HAP-1 (cell line): ENCODE results near the gene FARSB.
"Not testable (repeated sequence)": the region's sequence is repeated elsewhere in the genome, so short reads cannot be mapped to it uniquely, and the experiment has no call there.

Source experiments
- DNase-seq, 2 experiments: peaks; one replicate each; pipeline ENCODE4 v3.0.0-alpha.2; 2016 to 2020; ENCODE audit warnings: low spot score in 2 of 2
- H3K27me3 ChIP-seq: fragments of 250-450 bp; sonication (Bioruptor Pico); 2 replicates; pipeline ENCODE4 v1.5.1; 2020; ENCODE audit warnings: low read depth, mild to moderate bottlenecking, moderate library complexity
- H3K36me3 ChIP-seq: fragments of 250-450 bp; sonication (Bioruptor Pico); replicated peaks from 2 replicates; pipeline ENCODE4 v1.5.1; 2020; ENCODE audit warnings: mild to moderate bottlenecking
- H3K4me1 ChIP-seq: fragments of 250-450 bp; sonication (Bioruptor Pico); 2 replicates; pipeline ENCODE4 v1.5.1; 2020; ENCODE audit warnings: mild to moderate bottlenecking
- H3K4me3 ChIP-seq: fragments of 250-450 bp; sonication (Bioruptor Pico); 2 replicates; pipeline ENCODE4 v1.5.1; 2020; ENCODE audit warnings: mild to moderate bottlenecking, moderate library complexity
- H3K9me3 ChIP-seq: fragments of 250-450 bp; sonication (Bioruptor Pico); 2 replicates; pipeline ENCODE4 v1.5.1; 2020; ENCODE audit warnings: mild to moderate bottlenecking, moderate library complexity
- in situ Hi-C: fragments of 300-500 bp; cut with MboI; formaldehyde crosslinking; loops from 3 replicates; pipeline ENCODE4 v1.14.3; 2020; ENCODE audit warnings: low sequenced_read_pairs, inconsistent platforms, mixed read lengths

The FARSB gene

DNA sequence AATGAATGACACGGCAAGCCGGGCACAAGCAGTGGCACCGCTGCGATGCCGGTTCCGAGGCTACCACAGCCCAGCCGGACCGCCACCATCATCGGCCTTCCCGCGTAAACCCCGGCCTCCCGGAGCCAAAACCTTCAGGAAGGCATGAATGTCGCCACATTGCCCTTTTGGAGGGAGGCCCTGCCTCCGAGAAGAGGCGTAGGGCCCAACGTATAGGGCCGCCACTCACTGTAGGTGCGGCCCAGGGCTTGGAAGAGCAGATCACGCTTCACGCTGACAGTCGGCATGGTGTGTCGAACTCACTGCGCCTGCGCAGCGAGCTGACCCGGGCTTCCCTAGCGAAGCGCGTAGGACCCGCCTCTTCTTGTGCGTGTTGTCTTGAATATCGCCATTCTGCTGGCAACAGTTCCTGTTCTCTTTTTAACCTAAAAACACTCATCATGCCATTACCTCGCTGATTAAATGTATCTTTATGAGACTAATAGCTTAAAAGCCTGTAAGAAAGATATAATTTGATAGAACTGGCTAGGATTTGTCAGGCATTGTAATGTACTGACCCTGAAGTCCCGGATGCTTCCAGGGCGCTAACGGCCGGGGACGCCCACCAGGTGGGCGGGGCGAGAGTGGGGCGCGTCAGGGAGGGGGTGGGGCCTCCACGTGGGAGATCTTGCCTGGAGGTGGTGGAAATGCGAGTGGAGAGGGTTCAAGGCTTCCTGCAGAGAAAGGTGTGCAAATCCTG lies at the start of gene FARSB:
Gene FARSB, minus strand, starts transcription at position 306 of the 739 bp plus-strand sequence. Its CDS starts 19 bp downstream, at position 287.
- H3K4me3 ChIP-seq = peak within 1 kb of the TSS; percentile 91
- in situ Hi-C loops = no loop called here
- peaks cover 3% of the 10 kb centered on the region; the same call in 1 of the 2 replicates for H3K36me3 ChIP-seq
- peaks cover 16% of the 10 kb centered on the region for H3K4me1 ChIP-seq
- no peaks in the 10 kb centered on the region; the same call in 1 of the 2 replicates for H3K9me3 ChIP-seq
- H3K27me3 ChIP-seq = no peaks in the 10 kb centered on the region
- DNase-seq = peak; percentile 91 to 95

DNA sequence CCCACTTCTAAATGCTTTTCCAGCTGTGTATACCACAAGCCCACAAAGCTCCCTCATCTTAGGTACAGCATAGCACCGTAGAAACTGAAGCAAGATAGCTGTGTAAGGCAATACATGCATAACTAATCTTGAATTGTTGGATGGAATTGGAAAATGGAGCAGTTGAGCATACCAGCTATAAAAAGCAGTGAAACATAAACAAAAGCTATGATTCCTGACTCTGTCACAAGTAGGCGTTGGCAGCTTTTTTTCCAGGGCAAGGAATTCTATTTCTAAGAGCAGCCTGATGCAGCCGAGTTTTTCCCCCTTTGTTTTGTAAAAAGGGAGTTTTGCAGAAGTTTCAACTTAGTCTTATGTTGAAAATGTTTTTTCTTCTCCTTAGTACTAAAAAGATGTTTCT lies 48.0 kb upstream of the FARSB start:
- H3K4me1 ChIP-seq = peaks cover 15% of the 10 kb centered on the region
- peaks cover 9% of the 10 kb centered on the region; the same call in 1 of the 2 replicates for H3K27me3 ChIP-seq
- H3K4me3 ChIP-seq = no peak overlapping the region
- H3K36me3 ChIP-seq = no peaks in the 10 kb centered on the region
- peak in 1 of 2 experiments; percentile 17 for DNase-seq
- H3K9me3 ChIP-seq = no peaks in the 10 kb centered on the region
- in situ Hi-C loops = no loop called here

DNA sequence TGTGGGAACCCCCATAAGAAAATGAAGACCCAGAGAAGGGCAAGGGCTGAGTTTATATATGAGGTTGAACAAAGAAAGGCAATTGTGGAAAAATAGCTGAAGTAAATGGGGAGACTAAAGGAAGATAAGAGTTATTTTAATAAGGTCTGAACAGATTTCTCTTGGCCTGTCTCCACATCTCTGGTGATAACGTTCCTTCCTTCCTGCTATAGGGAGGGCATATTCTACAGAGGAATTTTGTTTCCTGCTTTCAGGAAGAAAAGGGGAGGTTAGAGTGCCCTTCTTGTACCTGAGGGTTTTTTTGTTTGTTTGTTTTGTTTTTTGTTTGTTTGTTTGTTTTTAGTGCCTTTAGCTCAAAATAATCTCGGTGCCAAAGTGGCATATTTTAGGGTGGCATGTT lies 47.2 kb upstream of the FARSB start:
- no peak overlapping the region for H3K4me3 ChIP-seq

DNA sequence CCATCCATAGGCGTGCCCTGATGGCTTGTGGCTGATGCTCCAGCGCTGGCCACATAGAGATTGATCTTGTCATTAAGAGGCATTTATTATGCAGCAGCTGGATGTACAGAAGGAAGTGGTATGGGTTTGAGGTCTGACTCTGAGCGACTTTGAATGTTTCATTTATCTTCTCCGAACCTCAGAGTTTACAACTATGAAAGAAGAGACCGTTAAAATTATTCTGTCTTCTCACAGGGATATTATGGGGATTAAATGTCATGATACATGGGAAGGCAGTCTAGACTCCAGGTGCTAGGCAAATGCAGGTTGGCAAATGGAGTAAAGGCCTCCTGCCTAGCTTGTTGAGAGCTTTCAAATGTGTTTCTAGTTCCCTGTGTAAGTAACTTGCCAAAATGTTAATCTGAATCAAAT lies 45.8 kb upstream of the FARSB start:
- no peak for DNase-seq
- H3K9me3 ChIP-seq = no peaks in the 10 kb centered on the region
- H3K4me3 ChIP-seq = no peak overlapping the region
- H3K36me3 ChIP-seq = no peaks in the 10 kb centered on the region
- H3K4me1 ChIP-seq = peaks cover 8% of the 10 kb centered on the region
- peaks cover 5% of the 10 kb centered on the region; the same call in 1 of the 2 replicates for H3K27me3 ChIP-seq
- in situ Hi-C loops = no loop called here

More for the DNA sequence above, 47.2 kb upstream of the FARSB start:
- no peak for DNase-seq
- Histone ChIP-seq H3K9me3 (no peaks in the 10 kb centered on the region), H3K27me3 (peaks cover 9% of the 10 kb centered on the region; the same call in 1 of the 2 replicates), H3K36me3 (no peaks in the 10 kb centered on the region), H3K4me1 (peaks cover 10% of the 10 kb centered on the region)
- in situ Hi-C loops = no loop called here

DNA sequence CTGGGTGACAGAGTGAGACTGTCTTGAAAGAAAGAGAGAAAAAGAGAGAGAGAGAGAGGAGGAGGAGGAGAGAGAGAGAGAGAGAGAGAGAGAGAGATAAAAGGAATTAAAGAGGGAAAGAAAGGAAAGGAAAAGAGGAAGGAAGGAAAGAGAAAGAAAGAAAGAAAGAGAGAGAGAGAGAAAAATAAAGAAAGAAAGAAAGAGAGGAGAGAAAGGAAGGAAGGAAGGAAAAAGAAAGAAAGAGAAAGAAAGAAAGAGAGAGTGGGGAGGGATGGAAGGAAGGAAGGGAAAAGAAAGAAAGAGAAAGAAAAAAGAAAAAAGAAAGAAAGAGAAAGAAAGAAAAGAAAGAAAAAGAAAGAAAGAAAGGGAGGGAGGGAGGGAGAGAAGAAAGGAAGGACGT lies 45.3 kb upstream of the FARSB start:
- Histone ChIP-seq H3K9me3 (no peaks in the 10 kb centered on the region), H3K27me3 (peaks cover 5% of the 10 kb centered on the region; the same call in 1 of the 2 replicates), H3K4me1 (peaks cover 4% of the 10 kb centered on the region), H3K36me3 (no peaks in the 10 kb centered on the region), H3K4me3 (no peak overlapping the region)
- in situ Hi-C loops = no loop called here
- no peak for DNase-seq

DNA sequence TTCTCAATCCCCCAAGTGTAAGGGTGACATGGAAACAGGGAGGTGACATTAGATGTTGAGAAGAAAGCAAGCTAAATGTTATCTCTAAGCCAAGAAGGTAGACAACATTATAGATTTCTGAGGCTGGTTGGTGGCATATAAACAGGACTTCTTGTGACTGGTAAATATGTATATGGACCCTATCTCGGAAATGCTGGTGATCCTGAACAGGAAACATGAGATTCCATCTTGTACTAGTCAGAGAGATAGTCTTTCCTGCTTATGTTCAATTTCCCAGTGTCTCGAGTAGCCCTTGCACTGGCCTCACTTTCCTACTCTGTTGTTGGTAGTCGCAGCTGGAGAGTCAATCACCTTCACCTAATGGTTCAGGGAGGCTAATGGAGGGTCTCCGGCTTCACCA lies 42.4 kb upstream of the FARSB start:
- no peaks in the 10 kb centered on the region for H3K36me3 ChIP-seq
- H3K4me3 ChIP-seq = no peak overlapping the region
- 0 out of 2 replicates have a peak, but pooled peaks cover 2% of the 10 kb centered on the region for H3K9me3 ChIP-seq
- no peaks in the 10 kb centered on the region for H3K4me1 ChIP-seq
- no peak for DNase-seq
- H3K27me3 ChIP-seq = peaks cover 5% of the 10 kb centered on the region
- in situ Hi-C loops = no loop called here

DNA sequence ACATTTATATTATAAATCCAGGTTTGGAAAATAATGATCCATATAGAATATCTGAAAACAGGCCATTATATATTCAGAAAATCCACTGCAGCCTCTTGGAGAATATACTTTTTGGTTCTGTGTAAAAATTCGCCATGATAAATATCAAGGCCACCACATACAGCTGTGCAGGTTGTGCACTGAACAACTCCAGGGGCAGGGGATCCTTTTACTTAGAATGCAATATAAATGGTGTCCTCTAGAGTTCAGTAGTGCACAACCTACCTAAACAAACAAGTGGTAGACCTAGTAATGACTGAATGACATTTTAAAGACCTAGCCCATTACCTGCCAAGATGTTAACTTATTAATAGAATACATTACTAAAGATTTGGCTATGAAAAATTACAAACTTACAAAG lies 37.9 kb upstream of the FARSB start:
- H3K4me1 ChIP-seq = no peaks in the 10 kb centered on the region
- DNase-seq = peak in 1 of 2 experiments; percentile 38
- H3K9me3 ChIP-seq = 0 out of 2 replicates have a peak, but pooled peaks cover 2% of the 10 kb centered on the region
- H3K27me3 ChIP-seq = no peaks in the 10 kb centered on the region; the same call in 1 of the 2 replicates
- in situ Hi-C loops = loop anchor here (5.0 kb wide), 1 partner anchor 208 kb away; no protein-coding TSS in a partner anchor
- H3K4me3 ChIP-seq = no peak overlapping the region
- no peaks in the 10 kb centered on the region for H3K36me3 ChIP-seq

DNA sequence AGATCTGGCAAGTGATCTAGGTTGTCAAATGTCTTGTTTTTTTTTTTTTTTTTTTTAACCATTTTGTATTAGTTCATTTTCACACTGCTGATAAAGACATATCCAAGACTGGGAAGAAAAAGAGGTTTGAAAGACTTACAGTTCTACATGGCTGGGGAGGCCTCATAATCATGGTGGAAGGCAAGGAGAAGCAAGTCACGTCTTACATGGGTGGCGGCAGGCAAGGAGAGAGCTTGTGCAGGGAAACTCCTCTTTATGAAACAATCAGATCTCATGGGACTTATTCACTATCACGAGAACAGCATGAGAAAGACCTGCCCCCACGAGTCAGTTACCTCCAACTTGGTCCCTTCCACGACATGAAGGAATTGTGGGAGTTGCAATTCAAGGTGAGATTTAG lies 37.5 kb upstream of the FARSB start:
- not testable (repeated sequence) for H3K36me3 ChIP-seq, H3K4me1 ChIP-seq, H3K4me3 ChIP-seq, DNase-seq, H3K9me3 ChIP-seq, H3K27me3 ChIP-seq
- in situ Hi-C loops = loop anchor here (5.0 kb wide), 1 partner anchor 209 kb away; no protein-coding TSS in a partner anchor

DNA sequence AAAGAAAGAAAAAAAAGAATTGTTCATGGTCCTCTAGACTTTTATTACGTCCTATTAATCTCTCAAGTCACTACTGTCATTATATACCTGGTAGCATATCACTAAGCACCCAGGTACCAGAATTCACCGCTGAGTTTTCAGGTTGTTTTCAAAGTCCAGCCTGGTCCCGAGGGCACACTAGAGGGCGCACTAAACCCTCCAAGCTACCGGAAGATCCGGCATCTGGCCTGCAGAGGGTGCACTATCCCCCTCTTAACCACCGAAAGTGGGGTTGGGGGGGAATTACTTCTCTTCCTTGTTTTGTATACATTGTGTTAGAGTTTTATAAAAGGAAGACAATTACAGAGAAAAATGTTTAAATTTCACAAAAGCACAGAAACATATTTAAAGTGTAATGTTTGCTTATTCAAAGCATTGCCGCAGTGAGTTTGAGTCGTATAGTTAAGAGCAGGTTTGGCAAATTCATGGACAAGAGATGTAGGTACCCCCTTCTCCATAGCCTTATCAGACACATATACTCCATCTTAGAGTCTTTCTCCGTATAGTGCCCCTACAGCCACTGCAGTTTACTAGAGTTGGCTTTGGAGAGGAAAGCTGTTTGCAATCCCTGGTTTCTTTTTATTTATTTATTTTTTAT lies 34.8 kb upstream of the FARSB start:
- peak; percentile 65 to 88 for DNase-seq
- H3K9me3 ChIP-seq = 0 out of 2 replicates have a peak, but pooled peaks cover 2% of the 10 kb centered on the region
- no peak overlapping the region for H3K4me3 ChIP-seq
- H3K4me1 ChIP-seq = no peaks in the 10 kb centered on the region
- H3K27me3 ChIP-seq = no peaks in the 10 kb centered on the region; the same call in 1 of the 2 replicates
- in situ Hi-C loops = loop anchor here (5.0 kb wide), 1 partner anchor 212 kb away; no protein-coding TSS in a partner anchor
- H3K36me3 ChIP-seq = no peaks in the 10 kb centered on the region

DNA sequence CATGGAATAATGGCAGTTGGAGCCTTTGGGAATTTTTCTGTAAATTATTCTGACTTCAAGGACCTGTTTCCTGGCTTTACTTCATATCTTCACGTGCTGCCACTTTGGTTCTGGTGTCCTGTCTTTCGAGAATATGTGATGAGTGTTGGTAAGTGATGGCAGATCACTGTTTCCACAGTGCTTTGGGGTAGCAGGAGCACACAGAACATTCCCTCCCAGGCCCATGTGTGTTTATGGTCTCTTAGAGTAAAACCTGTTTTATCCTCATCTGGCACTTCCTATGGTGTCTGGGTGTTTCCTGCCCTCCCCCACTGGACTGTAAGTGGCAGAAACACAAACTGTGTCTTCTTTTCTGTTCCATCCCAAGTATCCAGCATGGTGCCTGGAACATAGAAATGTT lies 33.4 kb upstream of the FARSB start:
- peaks cover 5% of the 10 kb centered on the region; the same call in 1 of the 2 replicates for H3K27me3 ChIP-seq
- no peaks in the 10 kb centered on the region for H3K4me1 ChIP-seq
- H3K4me3 ChIP-seq = no peak overlapping the region
- DNase-seq = no peak
- in situ Hi-C loops = no loop called here
- 0 out of 2 replicates have a peak, but pooled peaks cover 2% of the 10 kb centered on the region for H3K9me3 ChIP-seq
- no peaks in the 10 kb centered on the region for H3K36me3 ChIP-seq

DNA sequence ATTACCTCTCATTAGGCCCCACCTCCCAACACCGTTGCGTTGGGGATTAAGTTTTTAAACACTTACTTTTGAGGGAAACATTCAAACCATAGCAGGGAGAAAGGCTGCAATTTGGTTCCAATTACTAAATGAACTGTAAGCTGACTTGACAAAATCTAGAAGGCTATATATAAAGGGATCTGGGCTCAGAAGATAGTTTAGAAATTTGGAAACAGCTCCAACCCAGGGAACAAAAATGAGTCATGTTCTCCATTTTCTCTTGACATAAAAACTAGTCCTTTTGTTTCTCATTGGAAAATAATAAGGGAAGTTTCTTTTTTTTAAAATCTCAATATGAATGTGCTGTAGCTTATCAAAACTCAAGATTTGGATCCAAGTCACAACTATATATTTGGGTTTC lies 33.0 kb upstream of the FARSB start:
- H3K36me3 ChIP-seq = no peaks in the 10 kb centered on the region
- no peak overlapping the region for H3K4me3 ChIP-seq
- 0 out of 2 replicates have a peak, but pooled peaks cover 2% of the 10 kb centered on the region for H3K9me3 ChIP-seq
- in situ Hi-C loops = no loop called here
- H3K27me3 ChIP-seq = peaks cover 5% of the 10 kb centered on the region; the same call in 1 of the 2 replicates
- no peaks in the 10 kb centered on the region for H3K4me1 ChIP-seq
- no peak for DNase-seq

DNA sequence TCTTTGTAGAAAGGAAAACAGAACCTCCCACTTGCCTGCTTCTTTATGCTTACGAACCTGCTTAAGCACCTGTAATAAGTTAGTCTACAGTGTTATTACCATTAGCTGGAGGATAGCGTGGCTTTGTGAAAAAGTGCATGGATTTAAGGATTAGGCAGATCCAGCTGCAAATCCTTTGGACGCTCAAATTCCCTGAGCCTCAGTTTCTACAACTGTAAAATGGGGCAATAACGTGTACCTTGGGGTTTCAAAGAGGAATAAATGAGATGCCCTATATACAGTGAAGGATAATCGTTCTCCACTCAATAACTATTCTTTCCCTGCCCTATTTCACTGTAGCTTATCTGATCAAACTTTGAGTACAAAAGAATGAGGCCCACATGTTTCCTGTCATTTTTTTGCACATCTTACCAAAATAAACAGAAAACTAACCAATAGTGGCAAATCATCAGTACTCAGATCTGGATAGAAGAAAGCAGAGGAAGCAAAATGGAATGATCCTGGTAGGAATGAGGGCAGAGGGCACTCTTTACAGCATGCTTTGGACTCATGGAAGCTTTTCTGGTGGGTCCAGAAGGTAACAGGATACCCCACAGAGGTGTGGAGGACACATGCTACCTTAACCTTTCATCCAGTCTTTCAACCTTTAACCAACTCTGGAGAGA lies 30.3 kb upstream of the FARSB start:
- H3K4me3 ChIP-seq = no peak overlapping the region
- H3K9me3 ChIP-seq = no peaks in the 10 kb centered on the region
- H3K4me1 ChIP-seq = no peaks in the 10 kb centered on the region
- H3K36me3 ChIP-seq = no peaks in the 10 kb centered on the region
- peaks cover 8% of the 10 kb centered on the region; the same call in 1 of the 2 replicates for H3K27me3 ChIP-seq
- in situ Hi-C loops = no loop called here
- DNase-seq = no peak

DNA sequence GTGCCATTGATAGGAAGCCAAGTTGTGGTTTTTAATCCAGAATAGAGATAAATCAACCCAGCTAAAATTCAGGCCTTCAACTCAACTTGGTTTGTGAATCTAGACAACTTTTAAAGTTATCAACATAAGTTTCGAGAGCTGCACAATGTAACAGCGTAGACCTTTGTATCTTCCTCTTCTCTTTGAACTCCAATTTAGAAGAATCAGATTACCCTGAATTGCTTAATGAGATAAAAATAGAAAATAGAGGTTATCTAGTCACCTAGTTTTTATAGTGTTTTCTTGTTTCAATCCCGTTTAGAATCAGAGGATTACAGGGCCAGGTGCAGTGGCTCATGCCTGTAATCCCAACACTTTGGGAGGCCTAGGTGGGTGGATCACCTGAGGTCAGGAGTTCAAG lies 27.9 kb upstream of the FARSB start:
- no peaks in the 10 kb centered on the region for H3K9me3 ChIP-seq
- no peak for DNase-seq
- H3K4me1 ChIP-seq = 0 out of 2 replicates have a peak, but pooled peaks cover 3% of the 10 kb centered on the region
- H3K27me3 ChIP-seq = peaks cover 21% of the 10 kb centered on the region
- no peaks in the 10 kb centered on the region for H3K36me3 ChIP-seq
- no peak overlapping the region for H3K4me3 ChIP-seq
- in situ Hi-C loops = no loop called here
